Measurements from ENCODE around the gene TRIM26.

- TF ChIP-seq EGR1 (IDR thresholded peaks at IDR 0.05) (no peak), REST (IDR thresholded peaks at IDR 0.05; ENCODE audit: low read depth) (no peak), YY1 (IDR thresholded peaks at IDR 0.05; ENCODE audit: low read depth) (no peak), EP300 (IDR thresholded peaks at IDR 0.05; ENCODE audit: borderline replicate concordance) (no peak; the same call in 1 of the 2 replicates)
- TF ChIP-seq, protein P1, sequence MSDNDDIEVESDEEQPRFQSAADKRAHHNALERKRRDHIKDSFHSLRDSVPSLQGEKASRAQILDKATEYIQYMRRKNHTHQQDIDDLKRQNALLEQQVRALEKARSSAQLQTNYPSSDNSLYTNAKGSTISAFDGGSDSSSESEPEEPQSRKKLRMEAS (IDR thresholded peaks at IDR 0.05): 0 out of 2 replicates have a peak, but pooled peaks have one; percentile 14
Measured at GRCh38 chr6:30213667-30213956, 406 bp upstream of the TRIM26 start.

Measured in Ishikawa (cell line).